Measurements from ENCODE around the gene FRA10AC1.

DNA sequence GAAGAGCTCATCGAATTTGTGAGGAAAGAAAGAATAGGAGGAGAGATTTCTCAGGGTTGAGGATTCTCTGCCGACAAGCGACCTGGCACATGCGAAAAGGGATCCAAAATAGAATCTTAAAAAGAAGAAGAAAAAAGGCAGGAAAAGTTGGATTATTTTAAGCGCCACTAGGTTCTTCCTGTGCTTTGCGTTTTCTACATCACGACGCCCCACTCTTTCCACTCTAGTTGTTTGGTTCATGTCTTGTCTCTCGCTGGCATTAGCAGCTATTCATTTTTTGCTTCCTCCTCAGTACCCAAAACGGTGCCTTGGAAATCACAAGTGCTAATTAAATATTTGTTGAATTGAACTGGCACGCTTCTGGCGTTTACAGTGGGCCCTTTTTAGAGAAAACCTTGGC, 674 bp upstream of the FRA10AC1 start:
- TF ChIP-seq, protein P1, sequence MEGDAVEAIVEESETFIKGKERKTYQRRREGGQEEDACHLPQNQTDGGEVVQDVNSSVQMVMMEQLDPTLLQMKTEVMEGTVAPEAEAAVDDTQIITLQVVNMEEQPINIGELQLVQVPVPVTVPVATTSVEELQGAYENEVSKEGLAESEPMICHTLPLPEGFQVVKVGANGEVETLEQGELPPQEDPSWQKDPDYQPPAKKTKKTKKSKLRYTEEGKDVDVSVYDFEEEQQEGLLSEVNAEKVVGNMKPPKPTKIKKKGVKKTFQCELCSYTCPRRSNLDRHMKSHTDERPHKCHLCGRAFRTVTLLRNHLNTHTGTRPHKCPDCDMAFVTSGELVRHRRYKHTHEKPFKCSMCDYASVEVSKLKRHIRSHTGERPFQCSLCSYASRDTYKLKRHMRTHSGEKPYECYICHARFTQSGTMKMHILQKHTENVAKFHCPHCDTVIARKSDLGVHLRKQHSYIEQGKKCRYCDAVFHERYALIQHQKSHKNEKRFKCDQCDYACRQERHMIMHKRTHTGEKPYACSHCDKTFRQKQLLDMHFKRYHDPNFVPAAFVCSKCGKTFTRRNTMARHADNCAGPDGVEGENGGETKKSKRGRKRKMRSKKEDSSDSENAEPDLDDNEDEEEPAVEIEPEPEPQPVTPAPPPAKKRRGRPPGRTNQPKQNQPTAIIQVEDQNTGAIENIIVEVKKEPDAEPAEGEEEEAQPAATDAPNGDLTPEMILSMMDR (IDR thresholded peaks at IDR 0.05): no peak
- TF ChIP-seq POLR2A (IDR thresholded peaks at IDR 0.05): no peak

Measured in stomach (tissue), 4 donors.